GM18520 (cell line): ENCODE measurements around the gene MIA2.

Experiments used
- ATAC-seq: cut with Tn5 transposase; IDR thresholded peaks from one replicate; pipeline ENCODE4 v1.9.1; 2021; ENCODE audit not compliant: unreplicated experiment

MIA2 gene

DNA sequence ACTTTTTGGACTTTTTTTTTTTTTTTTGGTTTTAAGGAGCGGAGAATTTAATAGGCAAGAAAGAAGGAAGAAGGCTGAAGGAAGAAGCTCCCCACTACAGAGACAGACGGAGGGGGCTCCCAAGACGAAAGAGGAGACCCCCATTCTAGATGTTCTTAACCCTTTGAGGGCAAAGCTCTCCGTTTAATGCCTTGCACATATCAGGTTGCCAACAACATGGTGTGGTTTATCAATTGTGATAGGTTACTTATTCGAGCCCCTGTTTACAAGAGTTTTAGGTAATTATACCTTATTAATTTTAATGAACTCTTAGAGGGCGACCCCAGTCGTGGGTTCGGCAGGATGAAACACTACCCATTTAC, 199.7 kb downstream of the MIA2 start:
- no peak for ATAC-seq

DNA sequence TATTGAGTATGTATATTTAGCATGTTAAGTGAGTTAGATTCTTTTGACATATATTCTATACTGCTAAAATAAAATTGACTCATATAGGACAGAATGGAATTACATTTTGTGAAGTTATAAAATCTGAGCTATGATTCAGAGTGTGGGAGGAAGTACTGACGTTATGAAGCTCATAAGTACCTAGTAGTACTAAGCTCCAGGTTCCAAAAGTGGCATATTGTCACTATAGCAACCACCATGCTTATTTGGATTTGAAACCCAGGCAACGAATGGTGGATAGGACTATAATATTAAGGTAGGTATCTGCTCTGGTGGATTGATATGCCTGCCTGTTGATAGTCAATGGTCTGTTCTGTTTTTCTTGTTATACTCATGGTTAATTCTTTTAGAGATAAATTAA, 200.7 kb downstream of the MIA2 start:
- ATAC-seq = no peak

DNA sequence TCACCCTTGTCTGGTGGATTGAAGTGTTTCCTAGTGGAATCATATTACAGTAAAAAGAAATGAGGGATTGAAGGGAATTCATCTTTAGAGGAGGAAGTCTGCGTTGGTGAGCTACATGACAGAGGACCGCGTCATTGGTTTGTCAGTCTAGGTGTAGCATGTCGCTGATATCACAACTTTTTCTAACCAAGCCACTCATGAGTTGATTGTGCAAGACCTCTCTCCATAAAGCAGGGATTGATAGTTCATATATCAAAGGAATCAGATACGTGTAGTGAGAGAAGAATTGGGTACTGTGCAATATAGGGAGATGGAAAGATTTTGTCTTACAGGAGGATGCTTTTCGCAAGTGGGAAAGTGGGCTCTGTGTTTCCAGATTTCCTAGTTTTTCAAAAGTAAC, 201.5 kb downstream of the MIA2 start:
- no peak for ATAC-seq
